Amniotic stem cell (primary cell): ENCODE measurements around the gene ZNF185.

ENCODE experiments used
- DNase-seq: peaks from one replicate; lab custom pipeline; 2025; lab: John Stamatoyannopoulos, UW

The ZNF185 gene

DNA sequence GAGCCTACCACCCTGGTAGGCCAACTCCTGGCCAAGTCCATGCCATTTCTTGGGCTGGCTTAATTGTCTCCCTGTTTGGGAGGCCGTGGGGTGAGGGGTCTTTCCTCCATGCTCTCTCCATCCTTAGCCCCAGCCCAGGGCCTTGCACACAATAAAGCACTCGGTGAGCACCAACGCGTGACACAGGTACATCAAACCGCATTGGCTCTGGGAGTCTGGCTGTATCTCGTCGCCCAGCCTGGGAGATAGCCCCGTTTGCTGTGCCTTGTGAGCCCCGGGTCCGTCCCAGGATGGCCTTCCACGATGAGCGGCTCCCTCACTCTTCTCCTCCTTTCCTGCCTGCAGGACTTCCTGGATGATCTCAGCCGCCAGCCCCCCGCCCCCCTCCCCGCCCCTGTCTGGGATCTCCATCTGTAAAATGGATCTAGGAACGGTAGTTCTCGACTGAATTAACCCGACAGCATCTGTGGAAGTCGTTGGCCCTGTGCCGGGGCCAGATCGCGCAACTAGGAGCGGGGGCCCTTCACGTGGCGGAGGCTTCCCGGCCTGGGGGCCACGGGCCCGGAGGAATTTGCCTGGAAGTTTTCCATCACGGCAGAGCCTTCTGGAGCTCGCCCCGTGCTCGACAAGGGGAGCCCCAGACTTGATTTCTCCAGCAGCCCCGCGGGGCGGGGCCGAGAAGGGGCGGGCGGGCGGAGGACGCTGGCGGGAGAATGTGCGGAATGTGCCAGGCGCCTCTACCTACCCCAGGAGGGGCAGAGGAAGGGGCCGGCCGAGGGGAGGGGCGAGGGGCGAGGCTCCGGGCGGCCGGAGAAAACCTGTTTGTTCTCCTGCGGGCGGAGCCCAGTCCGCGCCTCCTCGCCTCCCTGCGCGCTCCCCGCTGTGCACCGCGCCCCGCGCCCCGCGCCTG, at the start of gene ZNF185:
Gene ZNF185, plus strand, starts transcription at position 846 of the 910 bp plus-strand sequence. CDS start 16,423 bp downstream, outside the sequence.
- no peak for DNase-seq

DNA sequence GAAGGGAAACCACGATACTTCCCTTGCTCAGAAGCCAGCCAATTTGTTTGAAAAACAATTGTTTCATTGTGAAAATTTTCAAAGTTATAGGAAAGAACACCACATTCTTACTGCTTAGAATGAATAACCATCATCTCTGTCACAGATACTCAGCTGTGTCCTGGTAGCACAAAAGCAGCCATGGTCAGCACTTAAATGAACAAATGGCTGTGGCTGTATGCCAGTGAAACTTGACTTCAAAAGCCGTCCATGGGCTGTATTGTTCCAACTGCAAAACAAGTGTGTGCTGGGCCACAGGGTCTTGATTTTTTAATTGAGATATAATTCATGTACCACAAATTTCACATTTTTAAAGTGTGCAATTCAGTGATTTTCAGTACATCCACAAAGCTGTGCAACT, 47.4 kb upstream of the ZNF185 start:
- DNase-seq, result no peak

DNA sequence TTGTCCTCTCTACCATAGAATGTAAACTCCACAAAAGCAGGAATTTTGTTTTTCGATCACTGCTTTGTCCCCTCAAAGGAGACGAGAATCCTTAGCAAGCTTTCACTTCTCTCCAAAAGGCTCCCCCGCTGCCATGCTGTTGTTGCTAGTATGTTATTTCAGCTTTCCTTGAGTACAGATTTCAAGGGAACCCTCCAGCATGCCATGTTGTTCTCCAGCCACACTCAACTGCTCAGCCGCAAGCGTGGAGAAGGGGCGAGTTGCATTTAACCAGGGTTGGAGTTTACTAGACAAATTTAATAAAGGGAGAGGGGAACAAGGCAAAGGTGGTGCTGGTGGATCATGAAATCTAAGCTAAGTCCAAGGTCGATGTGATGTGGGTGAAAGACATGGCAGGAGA, 43.9 kb upstream of the ZNF185 start:
- DNase-seq, result no peak

DNA sequence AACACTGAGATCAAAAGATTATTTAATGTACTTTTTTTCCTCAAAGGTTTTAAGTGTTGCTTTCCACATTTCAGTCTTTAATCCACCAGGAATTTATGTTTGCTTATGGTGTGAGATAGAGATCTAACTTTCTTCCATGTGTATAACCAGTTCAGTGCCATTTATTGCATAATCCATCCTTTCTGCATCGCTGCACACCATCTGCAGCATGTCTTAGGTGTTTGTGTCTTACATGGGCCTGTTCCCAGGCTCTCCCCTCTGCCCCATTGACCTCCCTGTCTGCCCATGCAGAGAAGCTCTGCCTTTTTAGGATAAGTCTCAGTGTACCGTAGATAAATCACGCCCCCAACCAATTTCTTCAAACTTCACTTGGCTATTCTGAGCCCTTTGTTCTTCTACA, 36.8 kb upstream of the ZNF185 start:
- DNase-seq, result no peak

DNA sequence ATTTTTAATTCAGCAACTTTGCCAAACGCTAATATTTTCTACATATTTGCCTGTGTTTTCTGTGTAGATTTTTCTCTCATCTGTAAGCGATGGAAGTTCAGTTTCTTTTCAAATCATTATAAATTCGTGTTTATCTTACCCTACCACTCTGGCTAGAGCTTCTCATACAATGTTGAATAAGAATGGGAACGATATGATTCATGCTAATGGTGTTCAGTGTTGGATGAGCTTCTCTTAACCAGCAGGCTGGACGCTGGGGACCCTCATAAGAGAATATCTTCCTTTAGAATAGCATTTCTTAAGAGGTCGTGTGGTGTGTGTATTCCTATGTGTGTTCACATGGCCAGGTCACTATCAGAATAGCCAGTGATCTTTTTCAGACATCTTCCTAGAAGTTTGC, 36.0 kb upstream of the ZNF185 start:
- DNase-seq, result no peak

DNA sequence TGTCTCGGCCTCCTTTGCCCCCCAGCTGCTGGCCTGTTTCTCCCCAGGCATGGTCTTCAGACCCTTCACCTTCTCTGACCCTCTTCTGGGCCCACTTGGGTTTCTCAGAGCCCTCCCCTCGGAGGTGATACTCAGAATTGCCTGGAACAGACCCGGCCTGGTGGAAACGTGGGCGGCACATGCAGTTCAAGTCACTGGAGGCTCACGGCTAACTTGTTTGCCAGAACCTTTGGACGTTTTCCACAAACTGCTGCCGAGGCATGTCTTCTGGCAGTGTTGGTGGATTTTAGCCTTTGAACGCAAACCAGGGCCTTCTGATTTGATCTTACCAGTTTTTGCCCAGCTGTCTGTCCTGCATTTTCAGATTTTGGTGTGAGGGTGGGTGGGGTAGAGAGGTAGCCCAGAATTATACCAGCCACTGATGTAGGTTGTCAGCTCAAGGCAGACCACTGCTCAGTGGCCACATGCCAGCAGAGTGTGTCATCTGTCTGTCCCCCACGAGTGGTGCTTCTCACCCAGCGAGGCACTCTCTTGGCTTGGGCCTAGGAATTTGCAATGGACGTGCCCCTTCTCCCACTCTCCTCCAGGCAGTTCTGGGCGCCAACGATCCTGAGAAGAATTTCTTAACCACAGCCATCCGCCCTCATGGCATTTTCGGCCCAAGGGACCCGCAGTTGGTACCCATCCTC, 32.5 kb upstream of the ZNF185 start:
- no peak for DNase-seq

DNA sequence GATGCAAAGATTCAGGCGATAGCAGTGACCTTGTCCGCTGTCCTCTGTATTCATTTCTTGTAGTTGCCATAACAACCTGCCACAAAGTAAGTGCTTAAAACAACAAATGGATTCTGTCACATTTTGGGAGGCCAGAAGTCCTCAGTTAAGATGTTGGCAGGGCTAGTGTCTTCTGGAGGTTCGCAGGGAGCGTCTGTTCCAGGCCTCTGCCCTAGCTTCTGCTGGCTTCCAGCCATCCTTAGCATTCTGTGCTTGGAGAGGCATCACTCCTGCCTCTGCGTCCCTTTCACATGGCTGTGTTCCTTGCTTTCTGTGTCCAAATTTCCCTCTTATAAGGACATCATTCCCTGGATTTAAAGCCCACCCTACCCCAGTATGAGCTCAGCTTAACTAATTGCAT, 31.5 kb upstream of the ZNF185 start:
- no peak for DNase-seq

DNA sequence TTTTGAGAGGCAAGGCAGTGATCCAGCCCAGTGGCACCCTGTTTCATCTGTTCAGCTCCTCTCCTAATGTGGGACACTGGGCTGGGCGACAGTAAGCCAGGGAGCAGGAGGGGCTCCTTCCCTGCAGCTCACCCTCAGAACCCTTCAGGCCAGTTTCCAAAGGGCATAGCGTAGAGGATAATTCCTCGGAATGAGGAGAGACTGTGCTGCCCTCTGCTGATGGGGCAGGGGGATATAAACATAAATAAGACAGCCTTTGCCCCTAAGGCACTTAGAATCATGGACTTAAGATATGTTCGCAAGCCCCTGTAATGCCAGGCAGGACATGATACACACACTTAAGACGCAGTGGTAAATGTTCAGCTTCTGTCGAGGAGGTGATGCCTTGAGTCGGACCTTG, 27.9 kb upstream of the ZNF185 start:
- no peak for DNase-seq

DNA sequence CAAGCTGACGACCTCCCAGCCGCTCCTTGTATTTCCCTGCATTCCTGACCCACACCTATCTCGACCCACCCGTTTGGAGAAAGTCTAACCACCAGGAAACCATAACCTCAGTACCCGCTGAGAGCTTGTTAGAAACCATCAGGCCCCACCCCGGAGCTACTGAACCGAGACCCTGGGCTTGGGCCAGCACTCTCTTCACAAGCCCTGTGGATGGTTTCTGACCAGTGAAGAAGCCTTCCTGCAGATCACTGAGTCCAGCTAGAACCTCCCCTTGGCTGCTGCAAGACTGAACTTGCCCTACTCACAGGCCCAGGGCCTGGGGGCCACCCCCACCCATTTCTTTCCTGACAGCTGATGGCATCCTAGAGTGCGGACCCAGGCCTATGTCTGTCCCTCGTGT, 26.6 kb upstream of the ZNF185 start:
- no peak for DNase-seq

DNA sequence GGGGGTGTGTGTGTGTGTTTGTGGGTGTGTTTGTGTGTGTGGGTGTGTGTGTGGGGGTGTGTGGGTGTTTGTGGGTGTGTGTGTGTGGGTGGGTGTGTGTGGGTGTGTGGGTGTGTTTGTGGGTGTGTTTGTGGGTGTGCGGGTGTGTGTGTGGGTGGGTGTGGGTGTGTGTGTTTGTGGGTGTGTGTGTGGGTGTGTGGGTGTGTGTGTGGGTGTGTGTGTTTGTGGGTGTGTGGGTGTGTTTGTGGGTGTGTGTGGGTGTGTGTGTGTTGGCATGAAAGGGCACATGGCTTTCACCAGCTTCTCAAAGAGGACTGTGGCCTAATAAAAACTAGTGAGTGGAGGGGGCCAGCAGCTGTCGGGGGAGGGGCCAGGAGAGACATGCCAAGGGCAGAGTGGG, 25.3 kb upstream of the ZNF185 start:
- DNase-seq, result no peak

DNA sequence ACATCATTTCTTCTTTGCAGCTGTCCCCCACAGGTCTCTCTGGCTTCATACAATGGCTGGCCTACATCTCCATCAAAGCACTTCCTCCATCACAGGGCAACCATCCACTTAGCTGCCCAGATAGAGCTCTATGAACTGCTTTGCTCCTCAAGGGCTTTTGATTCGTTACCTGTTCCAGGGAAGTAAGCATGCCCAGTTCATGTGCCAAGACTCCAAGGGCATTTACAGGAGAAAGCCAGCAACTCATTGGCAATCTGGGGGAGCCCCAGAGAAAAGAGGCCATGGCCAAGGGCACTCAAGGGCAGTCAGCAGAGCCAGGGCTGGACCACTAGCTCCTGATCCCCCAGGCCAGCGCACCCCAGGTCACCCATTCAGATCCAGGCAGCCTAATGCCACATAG, 24.5 kb upstream of the ZNF185 start:
- no peak for DNase-seq

DNA sequence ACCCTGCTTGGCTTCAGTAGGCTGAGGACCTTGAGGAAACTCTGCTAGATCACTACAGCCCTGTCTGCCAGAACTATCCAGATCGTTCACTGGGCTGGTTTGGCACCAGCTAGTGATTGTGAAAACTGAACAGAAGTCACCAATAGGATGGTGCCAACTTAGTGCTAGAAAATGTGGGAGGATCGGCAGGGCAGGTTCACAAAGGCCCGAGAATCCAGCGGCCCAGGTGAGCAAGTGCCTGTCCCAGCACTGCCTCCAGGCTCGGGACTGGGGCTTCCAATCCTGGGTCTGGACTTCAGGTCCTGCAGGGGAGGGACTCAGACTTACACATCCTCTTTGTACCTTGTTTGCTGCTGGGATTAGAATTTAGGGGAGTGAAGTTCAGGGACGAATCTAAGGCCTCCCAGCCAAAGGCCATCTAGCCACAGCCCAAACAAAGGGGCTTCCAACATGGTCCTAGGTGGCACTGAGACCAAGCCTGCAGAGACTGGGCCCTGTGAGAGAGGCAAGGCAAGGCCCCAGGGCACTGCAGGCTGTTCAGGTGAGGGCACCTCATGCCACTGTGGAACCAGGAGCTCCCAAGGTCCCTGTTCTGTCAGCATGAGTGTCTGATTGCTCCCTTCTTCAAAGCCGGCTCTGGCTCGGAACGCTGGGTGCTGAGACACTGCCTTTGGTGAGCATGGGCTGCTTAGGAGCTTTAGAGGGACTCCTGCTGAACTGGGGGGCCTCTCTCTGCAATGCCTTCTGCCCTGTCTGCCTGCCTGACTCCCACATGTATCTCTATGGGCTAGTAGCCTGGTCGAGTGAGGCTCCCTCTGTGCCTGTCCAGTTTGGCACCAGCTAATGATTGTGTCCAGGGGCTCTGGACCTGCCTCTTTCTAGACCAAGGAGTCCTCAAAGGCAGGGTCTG, 20.7 kb upstream of the ZNF185 start:
- DNase-seq, result no peak

DNA sequence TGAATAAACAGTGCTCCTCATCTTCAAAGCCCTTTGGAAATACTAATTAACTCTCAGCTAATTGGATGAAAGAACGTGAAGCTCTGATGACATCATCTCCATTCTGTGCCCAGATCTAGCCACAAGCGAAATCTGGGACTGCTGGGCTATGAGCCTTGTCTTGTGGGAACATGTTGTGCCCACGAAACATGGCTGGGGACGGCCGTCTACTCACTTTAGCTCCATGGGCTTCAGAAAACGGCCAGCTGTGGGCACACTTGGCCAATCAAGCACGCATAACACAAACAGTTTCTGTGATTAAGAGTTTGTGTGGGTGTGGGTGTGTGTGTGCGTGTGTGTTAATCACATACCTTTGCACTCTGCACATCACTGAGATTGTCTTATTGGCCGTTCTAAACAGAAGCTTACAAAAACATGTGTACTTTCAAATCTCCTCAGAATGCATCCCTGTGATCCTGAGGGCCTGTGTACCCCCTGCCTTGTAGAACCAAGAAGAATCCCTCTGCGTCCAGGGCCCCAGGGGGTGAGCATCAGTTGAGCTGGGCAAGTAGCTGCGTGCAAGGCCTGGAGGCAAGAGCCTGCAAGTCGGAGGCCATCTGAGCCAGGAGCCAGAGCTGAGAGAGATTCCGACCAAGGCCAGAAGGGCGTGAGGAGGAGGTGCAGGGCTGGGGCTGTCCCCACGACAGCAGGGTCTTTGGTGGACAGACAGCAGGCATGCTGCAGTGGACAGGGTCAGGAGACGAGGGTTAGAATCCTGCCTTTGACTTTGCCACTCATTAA, 18.7 kb upstream of the ZNF185 start:
- DNase-seq, result no peak

DNA sequence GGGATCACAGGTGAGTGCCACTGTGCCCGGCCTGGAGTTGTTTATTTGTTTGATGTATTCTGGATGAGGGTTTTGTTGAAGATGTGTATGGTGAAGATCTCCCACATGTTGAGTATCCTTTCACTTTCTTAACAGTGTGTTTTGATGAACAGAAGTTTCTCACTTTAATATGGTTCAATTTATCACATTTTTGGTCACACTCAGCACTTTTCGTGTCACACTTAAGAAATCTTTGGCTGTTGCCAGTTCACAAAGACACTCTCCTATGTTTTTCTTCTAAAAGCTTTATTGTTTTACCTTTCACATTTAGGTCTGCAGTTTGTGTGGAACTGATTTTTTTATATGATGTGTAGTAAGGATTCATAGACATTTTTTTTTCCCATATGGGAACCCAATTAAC, 16.6 kb upstream of the ZNF185 start:
- DNase-seq, result no peak

DNA sequence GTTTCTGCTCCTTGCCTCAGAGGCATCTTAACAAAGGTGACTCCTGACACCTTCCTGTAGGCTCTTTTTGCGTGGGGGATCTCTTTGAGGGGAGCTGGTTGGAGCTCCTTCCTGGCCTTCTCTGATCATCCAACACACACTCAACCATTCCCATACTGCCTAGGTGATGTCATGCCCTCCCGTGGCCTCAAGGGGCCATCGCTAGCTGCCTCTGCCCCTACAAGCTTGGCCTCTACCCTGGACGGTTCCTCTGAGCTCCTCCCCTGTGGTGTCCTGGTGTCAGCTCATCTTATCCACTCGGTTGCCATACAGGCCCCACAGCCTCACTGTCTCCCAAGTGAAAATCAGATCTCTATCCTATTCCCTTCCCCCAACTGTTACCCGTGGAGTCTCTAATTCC, 13.7 kb upstream of the ZNF185 start:
- DNase-seq, result no peak

DNA sequence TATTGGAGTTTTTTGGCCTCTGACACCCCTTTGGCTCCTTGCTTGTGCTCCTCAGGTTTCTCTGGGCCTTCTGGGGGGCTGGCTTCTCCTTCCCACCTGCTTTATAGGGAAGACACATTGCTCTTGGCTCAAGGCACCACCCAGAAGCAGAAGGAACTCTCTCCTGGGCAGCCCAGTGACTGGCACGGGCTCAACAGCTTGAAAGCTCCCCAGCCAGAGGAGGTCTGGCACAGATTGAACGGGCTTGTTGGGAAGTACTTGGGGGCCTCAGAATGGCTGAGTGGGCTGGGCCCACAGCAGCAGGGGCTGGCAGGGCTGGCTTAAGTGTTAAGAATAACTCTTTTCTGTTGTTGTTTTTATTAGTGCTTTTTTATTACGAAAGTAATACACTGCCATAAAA, 11.2 kb upstream of the ZNF185 start:
- DNase-seq, result no peak

DNA sequence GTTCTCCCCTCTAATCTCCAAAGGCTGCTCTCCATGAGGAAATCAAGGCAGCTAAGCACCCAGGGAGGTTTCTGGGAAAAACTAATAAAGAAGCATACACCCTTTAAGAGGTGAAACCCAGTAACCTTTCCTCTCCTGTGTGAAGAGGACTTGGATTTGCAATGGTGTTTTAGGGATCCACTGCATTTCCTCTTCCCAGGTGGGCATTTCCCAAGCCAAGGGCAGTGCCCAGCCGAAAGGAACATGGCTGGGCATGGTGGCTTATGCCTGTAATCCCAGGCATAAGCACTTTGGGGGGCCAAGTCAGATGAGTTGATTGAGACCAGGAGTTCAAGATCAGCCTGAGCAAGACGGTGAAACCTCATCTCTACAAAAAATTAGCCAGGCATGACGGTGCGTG, 5.4 kb upstream of the ZNF185 start:
- DNase-seq, result no peak

DNA sequence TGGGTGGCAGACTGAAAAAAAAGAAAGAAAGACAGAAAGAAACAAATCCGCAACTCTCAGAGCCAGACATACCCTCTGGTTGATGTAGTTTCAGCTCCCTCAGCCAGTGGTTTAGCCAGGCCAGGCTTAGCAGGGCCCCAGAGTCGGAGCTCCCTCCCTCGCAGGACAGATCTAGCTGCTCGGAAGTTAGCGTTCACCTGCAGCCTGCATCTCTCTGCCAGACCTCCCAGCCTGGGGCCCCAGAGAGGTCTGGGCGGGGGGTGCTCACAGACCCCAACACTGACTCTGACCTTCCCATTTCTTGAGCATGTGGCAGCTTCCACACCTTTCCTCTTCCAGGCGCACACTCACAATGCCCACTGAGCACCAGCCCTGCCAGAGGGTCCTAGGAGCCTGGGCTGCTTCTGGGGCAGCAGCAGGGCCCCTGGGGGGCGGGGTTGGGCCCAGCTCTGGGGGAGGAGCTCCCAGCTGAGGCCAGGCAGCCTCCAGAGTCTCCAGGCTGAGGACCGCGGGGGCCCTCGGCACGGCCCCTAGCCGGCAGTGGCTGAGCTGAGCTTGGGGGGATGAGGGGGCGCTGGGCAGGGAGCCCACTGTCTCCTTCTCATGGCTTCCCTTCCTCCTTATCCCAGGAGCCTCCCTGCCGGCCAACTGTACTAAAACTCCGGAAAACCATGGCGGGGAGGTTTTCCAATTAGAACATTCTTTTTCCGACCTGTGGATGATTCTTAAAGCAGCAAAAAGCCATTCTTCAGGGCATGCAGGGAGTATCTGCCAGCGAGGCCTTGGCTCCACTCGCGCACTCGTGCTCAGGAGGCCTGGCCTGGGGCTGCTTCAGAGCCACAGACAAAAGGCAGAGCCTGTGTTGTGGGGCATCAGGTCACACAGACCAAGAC, 4.6 kb upstream of the ZNF185 start:
- no peak for DNase-seq

DNA sequence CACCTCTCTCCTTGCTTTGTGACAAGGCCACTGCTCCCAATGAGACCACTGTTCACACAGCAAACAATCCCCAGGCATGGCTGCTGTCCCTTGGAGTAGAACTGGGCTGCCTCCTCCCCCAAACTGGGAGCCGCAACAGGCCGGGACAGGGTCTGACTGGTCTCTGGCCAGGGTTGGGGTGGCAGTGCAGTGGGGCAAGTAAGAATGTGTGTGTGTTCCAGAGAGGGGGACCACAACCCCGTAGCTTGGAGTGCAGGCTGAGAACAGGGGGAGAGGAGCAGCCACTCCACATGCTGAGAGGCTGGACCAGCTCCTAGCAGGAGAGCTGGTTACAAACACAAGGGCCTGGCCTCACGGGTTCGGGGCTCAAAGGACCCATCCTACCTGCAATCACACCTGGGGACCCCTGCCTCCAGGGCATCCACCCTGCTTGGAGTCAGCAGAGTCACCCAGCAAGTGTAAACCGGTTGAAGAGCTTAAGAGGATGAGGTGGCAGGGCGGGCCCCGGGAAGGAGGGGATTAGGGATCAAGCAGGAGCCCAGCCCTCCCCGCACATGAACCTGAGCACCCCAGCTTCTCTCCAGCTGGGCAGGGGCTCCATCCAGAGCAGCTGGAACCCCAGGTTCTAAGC, 3.8 kb upstream of the ZNF185 start:
- no peak for DNase-seq

DNA sequence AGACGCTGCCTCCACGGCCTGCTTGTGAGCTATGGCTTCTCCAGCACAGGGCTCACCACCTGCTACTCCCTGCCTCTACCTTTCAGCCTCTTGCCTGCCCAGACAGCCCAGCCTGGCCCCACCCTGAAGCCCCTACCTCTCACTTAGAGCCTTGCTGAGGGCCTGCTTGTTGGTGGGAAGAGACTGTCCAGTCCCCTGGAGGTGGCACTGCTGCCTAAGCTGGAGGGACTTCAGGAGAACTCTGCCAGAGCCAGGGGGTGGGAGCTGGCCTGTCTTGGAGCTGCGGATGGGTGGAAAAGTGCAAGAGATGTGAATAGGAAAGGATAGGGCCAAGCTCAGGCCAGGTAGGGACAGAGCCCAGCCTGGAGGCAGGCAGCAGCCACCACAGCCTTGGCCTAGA, 2.7 kb upstream of the ZNF185 start:
- DNase-seq, result no peak
